SU-DHL-6 (cell line): Measurements from ENCODE around the gene LRRC47.

Source experiments
- H2AFZ ChIP-seq: fragments of 200-600 bp; sonication (generic); 2 replicates; pipeline ENCODE4 v1.6.1; 2014; ENCODE audit warnings: low read depth, mild to moderate bottlenecking, moderate library complexity, mixed read lengths, antibody characterized with exemption, low read length; ENCODE audit not compliant: severe bottlenecking
- H3F3A ChIP-seq: fragments of 200-600 bp; shearing (Covaris generic); 2 replicates; pipeline ENCODE4 v1.6.0; 2016; ENCODE audit warnings: antibody characterized with exemption, mild to moderate bottlenecking; ENCODE audit not compliant: insufficient read depth
- H3K27ac ChIP-seq: fragments of 200-600 bp; sonication (generic); 2 replicates; pipeline ENCODE4 v1.5.1; 2016; ENCODE audit warnings: low read depth, mild to moderate bottlenecking, low read length, moderate library complexity, mixed read lengths
- H3K27me3 ChIP-seq: fragments of 200-600 bp; sonication (generic), shearing (Covaris generic); 2 replicates; pipeline ENCODE4 v1.6.0; 2014; ENCODE audit warnings: mild to moderate bottlenecking, low read length
- H3K36me3 ChIP-seq: fragments of 200-600 bp; sonication (generic); 2 replicates; pipeline ENCODE4 v1.6.1; 2014; ENCODE audit warnings: mild to moderate bottlenecking, low read length, mixed read lengths
- H3K4me2 ChIP-seq: fragments of 300-600, 200-600 bp; shearing (Covaris generic), sonication (generic); 2 replicates; pipeline ENCODE4 v1.6.0; 2014; ENCODE audit warnings: low read length, low read depth, mild to moderate bottlenecking; ENCODE audit not compliant: poor library complexity, severe bottlenecking
- H3K4me3 ChIP-seq: fragments of 200-600 bp; sonication (generic); 2 replicates; pipeline ENCODE4 v1.5.1; 2014; ENCODE audit warnings: antibody characterized with exemption, low read length, mild to moderate bottlenecking, mixed read lengths; ENCODE audit not compliant: insufficient read depth, poor library complexity, severe bottlenecking
- H3K79me2 ChIP-seq: fragments of 200-600 bp; sonication (generic); 2 replicates; pipeline ENCODE4 v1.6.1; 2014; ENCODE audit warnings: mild to moderate bottlenecking, low read length, moderate library complexity; ENCODE audit not compliant: insufficient read depth
- H3K9ac ChIP-seq: fragments of 200-600 bp; sonication (generic); 2 replicates; pipeline ENCODE4 v1.7.0; 2014; ENCODE audit warnings: mild to moderate bottlenecking, low read length
- H3K9me2 ChIP-seq: fragments of 200-600 bp; sonication (generic); replicated peaks from 2 replicates; pipeline ENCODE4 v1.6.1; 2014; ENCODE audit warnings: low read length; ENCODE audit not compliant: insufficient read depth
- H3K9me3 ChIP-seq: fragments of 200-600 bp; sonication (generic); 2 replicates; pipeline ENCODE4 v1.6.1; 2014; ENCODE audit warnings: low read length, mixed read lengths; ENCODE audit not compliant: insufficient read depth
- H4K20me1 ChIP-seq: fragments of 200-600 bp; sonication (generic); 2 replicates; pipeline ENCODE4 v1.6.1; 2014; ENCODE audit warnings: low read depth, mild to moderate bottlenecking, antibody characterized with exemption, low read length, moderate library complexity, mixed read lengths
- EZH2phosphoT487 ChIP-seq: fragments of 200-600 bp; sonication (generic), shearing (Covaris generic); conservative IDR thresholded peaks from 2 replicates; pipeline ENCODE4 v1.6.1; 2018; ENCODE audit warnings: mild to moderate bottlenecking, antibody characterized with exemption, low read length, moderate library complexity, mixed read lengths
- TF ChIP-seq, protein P1 (sequence below): fragments of 200-600 bp; sonication (generic); IDR thresholded peaks from one replicate; pipeline ENCODE4 v1.5.1; 2017; ENCODE audit warnings: antibody characterized with exemption, mild to moderate bottlenecking, low read length, moderate library complexity; ENCODE audit not compliant: insufficient read depth, poor library complexity, severe bottlenecking

Gene LRRC47

DNA sequence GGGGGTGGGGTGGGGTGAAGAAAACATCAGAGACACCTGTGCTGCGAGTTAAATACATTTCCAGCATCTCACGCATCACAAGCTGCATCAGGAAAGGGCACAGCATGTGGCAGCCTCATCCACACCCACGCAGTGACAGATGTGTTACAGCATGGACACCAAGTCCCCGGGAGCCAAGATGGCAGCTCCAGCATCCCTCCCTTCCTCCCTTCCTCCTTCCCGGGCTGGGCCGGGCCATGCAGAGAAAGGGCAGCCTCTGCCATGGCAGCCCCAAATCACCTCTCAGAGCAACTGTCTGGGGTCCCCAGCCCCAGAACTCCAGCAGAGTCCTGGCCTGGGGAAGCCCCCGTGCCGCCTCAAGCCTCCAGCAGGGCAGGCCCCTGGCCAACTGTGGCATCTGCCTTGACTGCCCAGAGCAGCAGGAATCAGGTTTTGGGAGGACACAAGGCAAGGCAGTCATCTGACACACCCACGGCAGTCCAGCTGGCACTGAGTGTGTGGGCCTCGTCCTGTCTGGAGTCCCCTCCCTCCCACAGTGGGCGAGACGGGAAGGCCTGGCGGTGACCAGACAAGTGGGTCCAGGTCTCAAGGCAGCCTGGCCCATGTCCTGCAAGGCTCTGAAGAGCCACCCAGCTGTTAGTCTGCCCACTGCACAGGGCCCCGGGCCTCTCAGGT, 17.6 kb downstream of the LRRC47 start:
- Histone ChIP-seq H2AFZ (no peak overlapping the region), H3K27me3 (no peaks in the 10 kb centered on the region), H3K79me2 (no peaks in the 10 kb centered on the region), H3K9me3 (no peaks in the 10 kb centered on the region), H3K36me3 (no peaks in the 10 kb centered on the region), H3K9me2 (no peaks in the 10 kb centered on the region), H3F3A (no peaks in the 10 kb centered on the region), H3K4me3 (no peak overlapping the region), H3K27ac (no peak overlapping the region), H4K20me1 (no peaks in the 10 kb centered on the region), H3K9ac (no peak overlapping the region), H3K4me2 (no peak overlapping the region)
- TF ChIP-seq, protein P1, sequence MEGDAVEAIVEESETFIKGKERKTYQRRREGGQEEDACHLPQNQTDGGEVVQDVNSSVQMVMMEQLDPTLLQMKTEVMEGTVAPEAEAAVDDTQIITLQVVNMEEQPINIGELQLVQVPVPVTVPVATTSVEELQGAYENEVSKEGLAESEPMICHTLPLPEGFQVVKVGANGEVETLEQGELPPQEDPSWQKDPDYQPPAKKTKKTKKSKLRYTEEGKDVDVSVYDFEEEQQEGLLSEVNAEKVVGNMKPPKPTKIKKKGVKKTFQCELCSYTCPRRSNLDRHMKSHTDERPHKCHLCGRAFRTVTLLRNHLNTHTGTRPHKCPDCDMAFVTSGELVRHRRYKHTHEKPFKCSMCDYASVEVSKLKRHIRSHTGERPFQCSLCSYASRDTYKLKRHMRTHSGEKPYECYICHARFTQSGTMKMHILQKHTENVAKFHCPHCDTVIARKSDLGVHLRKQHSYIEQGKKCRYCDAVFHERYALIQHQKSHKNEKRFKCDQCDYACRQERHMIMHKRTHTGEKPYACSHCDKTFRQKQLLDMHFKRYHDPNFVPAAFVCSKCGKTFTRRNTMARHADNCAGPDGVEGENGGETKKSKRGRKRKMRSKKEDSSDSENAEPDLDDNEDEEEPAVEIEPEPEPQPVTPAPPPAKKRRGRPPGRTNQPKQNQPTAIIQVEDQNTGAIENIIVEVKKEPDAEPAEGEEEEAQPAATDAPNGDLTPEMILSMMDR, result no peak
- TF ChIP-seq EZH2phosphoT487, result no peak

DNA sequence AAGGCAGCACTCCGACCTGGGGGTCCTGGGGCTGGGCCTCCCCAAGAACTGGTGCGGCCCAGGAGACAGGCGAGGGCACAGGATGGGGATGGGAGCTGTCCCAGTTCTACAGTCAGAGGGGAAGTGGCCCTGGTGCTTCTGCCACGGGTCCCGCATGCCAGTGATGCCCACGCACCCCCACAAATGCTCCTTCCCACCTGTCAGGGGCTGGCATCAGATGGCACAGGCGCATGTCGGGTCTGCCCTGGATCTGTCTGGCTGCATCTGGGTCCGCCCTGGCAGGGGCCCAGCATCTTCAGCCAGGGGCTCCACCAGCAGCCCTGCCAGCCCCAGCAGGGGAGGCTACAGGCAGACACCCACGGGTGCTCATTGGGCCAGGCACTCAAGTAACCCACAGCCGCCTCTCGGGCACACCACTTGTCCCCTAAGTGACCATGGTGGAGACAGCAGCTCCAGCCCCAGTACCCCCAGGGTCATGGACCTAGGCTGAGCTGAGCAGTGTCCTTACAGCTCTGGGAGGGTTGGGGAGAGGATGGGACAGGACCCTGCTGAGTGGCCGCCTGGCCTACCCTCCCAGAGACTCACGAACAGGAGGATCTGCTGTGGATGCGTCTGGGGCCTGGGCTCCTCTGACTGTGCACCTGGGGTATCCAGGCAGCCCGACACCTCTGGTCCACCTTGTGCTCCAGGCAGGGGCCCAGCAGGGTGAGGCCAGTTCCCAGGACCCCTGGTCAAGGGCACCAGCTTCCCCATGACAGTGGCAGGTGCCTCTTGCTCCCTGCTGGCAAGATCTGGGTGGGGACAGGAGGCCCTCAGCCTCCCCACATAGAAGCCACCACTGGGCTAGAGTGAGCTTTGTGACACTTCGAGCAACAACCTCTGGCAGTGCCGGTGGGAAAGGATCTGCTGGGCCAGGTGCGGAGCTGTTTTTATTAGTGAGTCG, 18.4 kb downstream of the LRRC47 start:
- TF ChIP-seq, protein P1, result no peak
- no peak for TF ChIP-seq EZH2phosphoT487
- Histone ChIP-seq H3K79me2 (no peaks in the 10 kb centered on the region), H3K9me2 (no peaks in the 10 kb centered on the region), H3K27me3 (no peaks in the 10 kb centered on the region), H3K27ac (no peak overlapping the region), H4K20me1 (no peaks in the 10 kb centered on the region), H3F3A (no peaks in the 10 kb centered on the region), H3K9ac (no peak overlapping the region), H2AFZ (no peak overlapping the region), H3K4me2 (no peak overlapping the region), H3K4me3 (no peak overlapping the region), H3K9me3 (no peaks in the 10 kb centered on the region), H3K36me3 (no peaks in the 10 kb centered on the region)

DNA sequence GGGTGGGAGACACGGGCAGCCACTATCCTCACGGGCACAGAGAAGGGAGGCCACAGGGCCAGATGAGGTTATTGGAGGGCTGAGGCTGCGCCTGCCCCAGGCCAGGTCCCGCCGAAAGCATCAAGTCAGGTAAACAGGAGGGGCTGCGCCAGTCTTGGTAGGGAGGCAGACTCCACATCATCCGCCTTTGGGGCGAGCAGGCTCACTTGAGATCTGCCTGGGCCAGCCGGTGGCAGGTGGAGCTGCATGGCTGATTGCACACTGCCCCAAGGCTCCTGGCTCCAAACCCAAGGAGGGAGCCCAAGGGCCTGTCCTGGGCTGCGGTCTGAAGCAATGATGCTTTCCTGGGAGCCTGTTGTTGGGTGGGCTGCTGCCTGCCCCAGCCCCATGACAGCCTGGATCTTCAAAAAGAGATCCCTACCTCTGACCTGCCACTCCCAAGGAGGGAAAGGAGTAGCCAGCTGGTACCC, 19.2 kb downstream of the LRRC47 start:
- TF ChIP-seq, protein P1, result no peak
- no peak for TF ChIP-seq EZH2phosphoT487
- Histone ChIP-seq H2AFZ (no peak overlapping the region), H3K9ac (no peak overlapping the region), H4K20me1 (no peaks in the 10 kb centered on the region), H3K9me3 (no peaks in the 10 kb centered on the region), H3K9me2 (no peaks in the 10 kb centered on the region), H3K27ac (no peak overlapping the region), H3K36me3 (no peaks in the 10 kb centered on the region), H3K27me3 (no peaks in the 10 kb centered on the region), H3K4me2 (no peak overlapping the region), H3F3A (no peaks in the 10 kb centered on the region), H3K4me3 (no peak overlapping the region), H3K79me2 (no peaks in the 10 kb centered on the region)
